GM19395 (cell line): ENCODE measurements around the gene GMPR.
A peak's percentile ranks its signal among the peaks of the same experiment; 100 is the strongest.

Experiments used
- ATAC-seq: cut with Tn5 transposase; IDR thresholded peaks from one replicate; pipeline ENCODE4 v1.9.1; 2021; ENCODE audit warnings: mild to moderate bottlenecking, moderate library complexity; ENCODE audit not compliant: unreplicated experiment

Gene GMPR

DNA sequence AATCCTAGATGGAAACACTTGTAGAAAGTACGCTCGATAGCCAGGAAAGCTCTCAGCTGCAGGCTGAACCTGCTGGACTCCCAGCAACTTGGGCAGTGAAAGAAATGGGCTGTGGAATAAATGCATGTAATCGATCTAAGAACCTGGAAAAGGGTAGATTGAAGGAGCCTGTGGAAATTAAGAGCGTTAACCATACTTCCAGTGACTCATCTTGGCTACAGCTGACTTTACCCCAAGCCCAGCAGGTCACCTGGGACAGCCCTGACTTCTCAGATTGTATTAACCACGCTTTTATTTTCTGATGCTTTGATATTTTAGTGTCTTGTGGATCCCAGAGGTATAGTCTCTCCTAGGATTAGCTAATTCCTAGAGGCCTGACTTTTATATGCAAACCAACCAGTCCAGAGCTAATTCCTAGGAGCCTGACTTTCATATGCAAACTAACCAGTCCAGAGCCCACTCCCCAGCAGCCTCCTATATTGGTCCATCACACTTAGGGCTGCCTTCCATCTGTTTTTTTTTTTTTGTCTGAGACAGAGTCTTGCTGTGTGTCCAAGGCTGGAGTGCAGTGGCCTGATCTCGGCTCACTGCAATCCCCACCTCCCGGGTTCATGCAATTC lies 86.3 kb downstream of the GMPR start:
- no peak for ATAC-seq

DNA sequence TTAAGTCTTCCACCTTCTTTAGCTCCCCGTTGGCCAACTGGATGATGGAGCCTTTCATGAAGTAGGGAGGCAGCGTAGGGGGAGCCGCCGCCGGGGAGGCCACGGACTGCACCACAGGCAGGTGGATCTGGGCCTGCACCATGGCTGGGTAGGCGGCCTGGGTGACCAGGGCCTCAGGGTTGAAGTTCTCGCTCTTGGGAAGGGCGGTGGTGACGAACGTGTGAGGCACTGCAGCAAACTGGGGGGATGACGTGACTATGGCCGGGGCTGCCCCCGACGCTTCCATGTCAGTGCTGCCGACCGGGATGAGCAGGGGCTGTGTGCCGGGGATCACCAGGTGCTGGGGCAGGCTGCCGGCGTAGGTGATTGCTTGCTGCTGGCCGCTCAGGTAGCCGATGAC lies 88.1 kb downstream of the GMPR start:
- ATAC-seq = no peak

DNA sequence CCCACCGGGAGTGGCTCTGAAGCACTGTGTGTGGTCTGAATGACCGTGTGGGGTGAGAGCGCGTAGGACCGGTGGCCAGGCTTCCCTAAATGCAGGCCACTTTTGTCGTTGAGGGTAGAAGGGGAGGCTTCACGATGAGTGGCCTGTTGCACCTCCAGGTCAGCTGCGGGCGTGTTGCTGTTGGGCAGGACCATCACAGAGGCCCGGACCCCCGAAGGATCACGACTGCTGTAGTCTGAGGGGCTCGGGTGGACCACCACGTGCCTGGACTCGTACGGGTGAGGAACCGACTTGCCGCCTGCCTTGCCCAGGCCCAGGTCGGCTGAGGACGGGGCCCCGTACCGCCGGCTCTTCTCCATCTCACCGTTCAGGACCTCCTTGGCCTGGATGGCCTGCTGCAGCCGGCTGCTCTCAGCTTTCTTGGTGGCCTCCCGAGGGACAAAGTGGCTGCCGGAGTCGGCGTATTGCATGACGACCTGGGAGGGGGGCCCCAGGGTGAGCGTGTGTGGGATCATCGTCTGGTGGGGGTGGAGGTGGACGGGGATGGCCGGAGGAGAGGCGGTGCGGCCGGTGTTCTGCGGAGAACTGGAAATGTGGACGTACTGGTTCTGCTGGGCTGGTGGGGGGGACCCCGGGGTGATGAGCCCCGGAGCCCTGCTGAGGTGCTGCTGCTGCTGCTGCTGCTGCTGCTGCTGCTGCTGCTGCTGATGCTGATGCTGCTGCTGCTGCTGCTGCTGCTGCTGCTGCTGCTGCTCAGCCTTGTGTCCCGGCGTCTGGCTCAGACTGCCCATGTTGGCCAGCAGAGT lies 88.8 kb downstream of the GMPR start:
- no peak for ATAC-seq

GRCh38 chr6:16327777-16328325 lies 89.5 kb downstream of the GMPR start:
- ATAC-seq = no peak

DNA sequence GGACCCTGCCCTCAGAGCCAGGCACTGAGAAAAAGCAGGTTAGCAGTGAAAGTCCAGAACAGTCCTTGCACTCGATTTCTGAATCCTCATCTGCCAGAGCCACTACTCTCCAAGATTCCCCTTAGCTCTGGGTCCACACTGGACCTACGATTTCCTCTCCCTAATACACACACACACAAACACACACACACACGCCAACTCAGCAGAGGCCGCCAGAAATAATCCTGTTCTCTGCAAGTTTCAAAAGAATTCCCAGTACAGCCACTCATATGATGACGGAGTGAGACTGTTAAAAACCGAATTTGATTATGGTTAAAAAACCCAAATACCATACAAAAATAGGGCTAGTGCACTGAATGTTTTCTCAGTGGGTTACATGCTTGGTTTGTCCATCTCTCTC lies 90.8 kb downstream of the GMPR start:
- ATAC-seq = peak; percentile 47

GRCh38 chr6:16331384-16332174 lies 93.2 kb downstream of the GMPR start:
- peak; percentile 53 for ATAC-seq

- peak; percentile 83 for ATAC-seq
Measured at GRCh38 chr6:16332175-16332542, 93.8 kb downstream of the GMPR start.

GRCh38 chr6:16333580-16333979 lies 95.2 kb downstream of the GMPR start:
- no peak for ATAC-seq

DNA sequence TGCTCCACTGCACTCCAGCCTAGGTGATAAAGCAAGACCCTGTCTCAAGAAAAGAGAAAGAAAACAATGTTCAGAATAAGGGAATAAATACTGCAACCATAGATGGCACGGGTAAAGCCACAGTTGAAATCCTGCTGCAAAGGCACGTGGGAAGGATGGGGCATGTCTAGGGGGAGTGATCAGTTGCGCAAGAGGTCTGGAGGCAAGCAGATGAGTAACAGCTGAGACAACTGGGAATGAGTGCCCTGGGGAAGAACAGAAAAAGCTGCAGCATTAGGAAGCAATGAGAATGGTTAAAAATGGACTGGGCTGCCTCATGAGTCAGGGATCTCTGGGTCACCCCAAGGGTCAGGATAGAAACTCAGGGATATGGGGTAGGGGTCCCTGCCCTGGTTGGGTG lies 96.3 kb downstream of the GMPR start:
- no peak for ATAC-seq

- ATAC-seq = no peak
Measured at GRCh38 chr6:16335176-16335575, 96.8 kb downstream of the GMPR start.

DNA sequence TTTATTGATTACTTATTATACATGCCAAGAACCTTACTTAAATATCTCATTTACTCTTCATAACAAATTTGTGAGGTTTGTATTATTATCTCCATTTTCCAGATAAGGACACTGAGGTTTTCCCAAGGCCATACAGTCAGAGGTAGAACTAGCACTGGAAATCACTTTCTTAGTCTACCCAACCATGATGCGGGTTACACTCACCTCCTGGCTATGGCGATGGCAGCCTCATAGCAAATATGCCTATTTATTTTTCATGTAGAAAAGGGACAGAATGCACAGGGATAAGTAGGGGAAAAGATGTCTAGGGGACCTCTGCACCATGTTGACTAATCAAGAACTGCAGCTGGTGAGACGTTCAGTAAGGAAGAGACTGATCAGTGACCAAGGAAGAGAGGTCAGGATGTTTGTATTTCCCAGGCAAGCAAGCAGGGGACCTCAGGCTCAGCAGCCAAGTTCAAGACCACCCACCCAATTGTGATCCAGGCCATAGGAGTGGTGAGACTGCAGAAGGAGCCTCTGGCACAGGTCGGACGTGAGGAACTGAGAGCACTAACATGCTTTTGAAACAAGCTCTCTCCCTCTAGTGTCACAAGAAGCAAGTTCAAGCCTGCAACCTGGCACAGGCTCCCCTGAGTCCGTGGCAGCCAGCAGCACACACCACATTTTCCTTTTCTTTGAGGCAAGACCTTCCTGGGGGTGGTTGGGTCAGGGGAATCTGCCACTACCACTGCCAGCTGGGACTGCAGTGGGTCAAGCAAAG lies 97.8 kb downstream of the GMPR start:
- ATAC-seq = no peak

- no peak for ATAC-seq
Measured at GRCh38 chr6:16336911-16337294, 98.5 kb downstream of the GMPR start.

- no peak for ATAC-seq
Measured at GRCh38 chr6:16337295-16337975, 99.0 kb downstream of the GMPR start.

DNA sequence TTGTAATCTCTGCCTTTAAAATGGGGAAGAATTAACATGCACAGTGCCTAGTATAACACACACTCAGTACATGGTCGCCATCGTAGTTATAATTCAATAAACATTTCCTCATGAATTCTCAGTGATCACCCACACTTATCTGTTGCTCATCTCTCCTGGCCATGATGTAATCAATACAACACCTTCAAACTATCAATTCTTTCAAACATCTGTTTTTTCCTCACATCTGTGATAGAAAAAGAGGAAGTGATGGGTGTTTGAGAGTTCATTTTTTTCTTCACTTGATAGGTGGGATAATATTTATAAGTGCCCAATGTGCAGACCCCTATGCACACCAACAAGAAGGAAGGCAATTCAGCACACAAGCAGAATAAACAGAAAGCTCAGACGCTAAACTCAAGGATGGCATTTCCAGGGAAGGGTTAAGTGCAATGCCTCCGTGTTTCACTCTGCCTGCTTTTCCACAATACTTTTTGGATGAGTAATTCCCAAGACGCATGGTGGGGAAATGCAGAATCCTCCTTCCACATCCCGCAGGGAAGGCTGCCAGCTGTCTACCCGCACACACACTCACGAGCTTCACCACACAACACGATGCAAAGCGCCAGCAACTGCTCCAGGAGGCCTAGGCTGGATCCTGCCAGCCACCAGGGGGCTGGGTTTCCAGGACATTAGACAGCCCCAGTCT lies 100.3 kb downstream of the GMPR start:
- ATAC-seq = no peak

- no peak for ATAC-seq
Measured at GRCh38 chr6:16339265-16339587, 100.8 kb downstream of the GMPR start.

DNA sequence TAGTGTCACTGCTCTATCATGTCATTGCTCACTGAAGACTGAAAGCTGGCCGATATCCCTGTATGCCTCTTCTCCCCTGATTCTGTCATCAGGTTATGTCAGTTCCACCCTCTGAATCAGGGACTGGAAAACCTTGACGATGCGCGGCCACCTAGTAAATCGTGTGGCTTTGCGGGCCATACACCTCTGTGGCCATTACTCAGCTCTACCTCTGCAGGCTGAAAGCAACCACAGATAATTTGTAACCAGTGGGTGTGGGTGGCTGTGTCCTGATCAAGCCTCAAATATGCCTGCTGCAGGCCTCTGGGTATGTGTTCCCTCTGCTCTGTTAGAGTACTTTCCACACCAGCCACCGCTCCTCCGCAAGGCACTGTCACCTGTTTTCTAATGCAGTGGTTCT lies 105.2 kb downstream of the GMPR start:
- ATAC-seq = no peak

DNA sequence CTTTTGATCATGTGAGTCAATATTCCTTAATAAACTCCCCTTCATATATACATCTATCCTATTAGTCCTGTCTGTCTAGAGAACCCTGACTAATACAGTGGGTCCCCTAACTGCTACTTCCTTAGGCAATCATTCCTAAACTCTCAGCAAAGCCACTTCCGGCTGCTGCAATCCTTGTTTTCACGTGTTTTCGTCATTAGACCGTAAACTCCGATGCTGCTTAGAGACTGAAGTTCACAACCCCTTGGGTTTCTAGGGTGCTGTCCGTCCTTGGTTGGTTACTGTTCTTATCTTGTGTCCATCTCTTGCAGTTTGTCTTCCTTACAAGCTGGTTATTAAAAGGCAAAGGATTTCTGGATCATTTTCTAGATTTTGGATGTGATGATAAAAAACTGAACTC lies 106.4 kb downstream of the GMPR start:
- no peak for ATAC-seq
